HepG2 (cell line): ENCODE data around the gene ZNF586. TPM values are rescaled to one million over a fixed set of nuclear protein-coding genes. Genes with fewer than 3 reads are reported as not detected.

Experiments
- CCDC6 ChIP-seq: sonication (generic); formaldehyde crosslinking; IDR thresholded peaks from 2 replicates; pipeline ENCODE4 v1.8.1; 2022; ENCODE audit warnings: mild to moderate bottlenecking, missing genetic modification reagents, moderate library complexity
- FOSL1 ChIP-seq: sonication (generic); formaldehyde crosslinking; IDR thresholded peaks from 2 replicates; pipeline ENCODE4 v1.9.0; 2021; ENCODE audit warnings: missing genetic modification reagents, borderline replicate concordance
- GTF2F1 ChIP-seq: fragments of 150-350 bp; IDR thresholded peaks from 2 replicates; pipeline ENCODE4 v1.6.1; 2014; ENCODE audit warnings: low read length
- HNRNPK ChIP-seq: fragments of 200-400 bp; formaldehyde crosslinking; IDR thresholded peaks from 2 replicates; pipeline ENCODE4 v1.6.1; 2018; ENCODE audit warnings: low read length, low read depth, moderate library complexity, mild to moderate bottlenecking; ENCODE audit not compliant: poor library complexity, severe bottlenecking
- KDM2A ChIP-seq: sonication (generic); formaldehyde crosslinking; IDR thresholded peaks from 2 replicates; pipeline ENCODE4 v1.4.0; 2020; ENCODE audit warnings: low read depth, missing genetic modification reagents, borderline replicate concordance
- NPAS2 ChIP-seq: sonication (generic); formaldehyde crosslinking; IDR thresholded peaks from 2 replicates; pipeline ENCODE4 v1.8.0; 2022; ENCODE audit warnings: mild to moderate bottlenecking, missing genetic modification reagents, borderline replicate concordance
- ZBTB25 ChIP-seq: IDR thresholded peaks from 2 replicates; pipeline ENCODE4 v1.6.1; 2018; ENCODE audit warnings: missing genetic modification reagents
- ZKSCAN5 ChIP-seq: sonication (generic); formaldehyde crosslinking; IDR thresholded peaks from 2 replicates; pipeline ENCODE4 v1.5.1; 2020; ENCODE audit warnings: mild to moderate bottlenecking, missing genetic modification reagents
- ZNF232 ChIP-seq: sonication (generic); formaldehyde crosslinking; IDR thresholded peaks from 2 replicates; pipeline ENCODE4 v1.4.0; 2020; ENCODE audit warnings: missing genetic modification reagents, borderline replicate concordance
- ZNF264 ChIP-seq: sonication (generic); formaldehyde crosslinking; IDR thresholded peaks from 2 replicates; pipeline ENCODE4 v1.4.0; 2020; ENCODE audit warnings: missing genetic modification reagents
- ZNF296 ChIP-seq: sonication (generic); formaldehyde crosslinking; conservative IDR thresholded peaks from 2 replicates; pipeline ENCODE4 v1.5.0; 2020; ENCODE audit warnings: mild to moderate bottlenecking, missing genetic modification reagents
- ZNF549 ChIP-seq: sonication (generic); formaldehyde crosslinking; IDR thresholded peaks from 2 replicates; pipeline ENCODE4 v1.5.0; 2020; ENCODE audit warnings: missing genetic modification reagents
- ZSCAN21 ChIP-seq: sonication (generic); formaldehyde crosslinking; IDR thresholded peaks from 2 replicates; pipeline ENCODE4 v1.8.0; 2022; ENCODE audit warnings: mild to moderate bottlenecking, missing genetic modification reagents, moderate library complexity, borderline replicate concordance
- polyA plus RNA-seq, 8 experiments: library from polyadenylated mRNA; depleted of rRNA in 3 of 8; stranded (reverse) in 7 of 8; unstranded in 1 of 8; fragments of >200 nt; fragmentation: Illumina TruSeq in 4 of 8; extraction: Trizol in 4 of 8; gene quantifications; 2 replicates each; pipeline versions ENCODE4 v1.2.1 to v1.2.3, GENCODE V29; 2011 to 2016; ENCODE audit warnings: low read depth in 4 of 8, missing spikeins in 1 of 8, mixed read lengths in 1 of 8; ENCODE audit not compliant: insufficient read depth in 1 of 8
- total RNA-seq, 5 experiments: library from RNA; depleted of rRNA; stranded (reverse); fragments of >200 nt; fragmentation: Illumina TruSeq; extraction: Trizol; gene quantifications; 2 replicates each; pipeline ENCODE4 v1.2.3, GENCODE V29; 2016; ENCODE audit warnings: low read depth in 1 of 5
- TF ChIP-seq, protein P1 (sequence below): sonication (generic); formaldehyde crosslinking; IDR thresholded peaks from 2 replicates; pipeline ENCODE4 v1.4.0; 2020; ENCODE audit warnings: missing genetic modification reagents, borderline replicate concordance
- TF ChIP-seq, protein P2 (sequence below): IDR thresholded peaks from 2 replicates; pipeline ENCODE4 v1.6.1; 2016; ENCODE audit warnings: missing compliant biosample characterization, missing genetic modification reagents, borderline replicate concordance
- TF ChIP-seq, protein P3 (sequence below), 2 experiments: sonication (generic) in 1 of 2; formaldehyde crosslinking in 1 of 2; IDR thresholded peaks; 2 replicates each; pipeline versions ENCODE4 v1.4.0 to v1.6.1; 2016 to 2020; ENCODE audit warnings: borderline replicate concordance in 1 of 2, low read depth in 1 of 2, mild to moderate bottlenecking in 1 of 2, missing genetic modification reagents in 1 of 2

The ZNF586 gene
- total and polyA plus RNA-seq, 2 of the 13 experiments (the other 11 are each of a cell fraction or from before 2014, with no cell fraction given): 0.50 to 3.4 TPM

DNA sequence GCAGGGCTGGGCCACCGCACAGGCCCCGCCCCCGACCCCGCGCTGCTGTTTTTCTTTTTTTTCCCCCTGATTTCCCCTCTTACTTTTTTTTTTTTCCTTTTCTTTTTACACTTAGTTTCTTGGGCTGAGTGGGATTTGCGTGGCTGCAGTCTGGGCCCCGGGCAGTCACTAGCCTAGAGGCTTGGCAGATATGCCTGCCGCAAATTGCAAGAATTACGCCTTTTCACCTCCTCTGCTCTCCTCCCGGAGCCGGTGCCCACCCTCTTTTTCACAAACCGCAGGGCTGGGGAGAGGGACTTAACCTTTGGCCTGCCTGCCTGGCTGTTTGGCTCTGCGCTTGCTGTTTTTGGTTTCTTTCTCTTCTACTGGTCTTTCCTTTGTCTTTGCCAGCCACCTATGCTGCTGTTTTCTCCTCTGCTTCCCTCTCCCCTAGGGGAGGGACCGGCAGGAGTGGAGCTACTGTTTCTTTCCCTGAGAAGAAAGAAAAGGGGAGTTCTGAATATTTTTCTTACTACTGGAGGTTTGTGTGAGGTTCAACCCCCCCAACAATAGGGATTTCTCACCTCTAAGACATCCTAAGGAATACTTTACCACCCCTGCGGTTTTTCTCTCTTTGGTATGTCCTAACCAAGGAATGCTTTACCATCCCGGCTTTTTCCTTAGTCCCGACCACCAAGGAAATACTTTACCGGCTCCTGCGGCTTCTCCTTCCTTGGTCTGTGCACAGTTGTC is 34.3 kb downstream of the ZNF586 start (continued):
- TF ChIP-seq, protein P1, sequence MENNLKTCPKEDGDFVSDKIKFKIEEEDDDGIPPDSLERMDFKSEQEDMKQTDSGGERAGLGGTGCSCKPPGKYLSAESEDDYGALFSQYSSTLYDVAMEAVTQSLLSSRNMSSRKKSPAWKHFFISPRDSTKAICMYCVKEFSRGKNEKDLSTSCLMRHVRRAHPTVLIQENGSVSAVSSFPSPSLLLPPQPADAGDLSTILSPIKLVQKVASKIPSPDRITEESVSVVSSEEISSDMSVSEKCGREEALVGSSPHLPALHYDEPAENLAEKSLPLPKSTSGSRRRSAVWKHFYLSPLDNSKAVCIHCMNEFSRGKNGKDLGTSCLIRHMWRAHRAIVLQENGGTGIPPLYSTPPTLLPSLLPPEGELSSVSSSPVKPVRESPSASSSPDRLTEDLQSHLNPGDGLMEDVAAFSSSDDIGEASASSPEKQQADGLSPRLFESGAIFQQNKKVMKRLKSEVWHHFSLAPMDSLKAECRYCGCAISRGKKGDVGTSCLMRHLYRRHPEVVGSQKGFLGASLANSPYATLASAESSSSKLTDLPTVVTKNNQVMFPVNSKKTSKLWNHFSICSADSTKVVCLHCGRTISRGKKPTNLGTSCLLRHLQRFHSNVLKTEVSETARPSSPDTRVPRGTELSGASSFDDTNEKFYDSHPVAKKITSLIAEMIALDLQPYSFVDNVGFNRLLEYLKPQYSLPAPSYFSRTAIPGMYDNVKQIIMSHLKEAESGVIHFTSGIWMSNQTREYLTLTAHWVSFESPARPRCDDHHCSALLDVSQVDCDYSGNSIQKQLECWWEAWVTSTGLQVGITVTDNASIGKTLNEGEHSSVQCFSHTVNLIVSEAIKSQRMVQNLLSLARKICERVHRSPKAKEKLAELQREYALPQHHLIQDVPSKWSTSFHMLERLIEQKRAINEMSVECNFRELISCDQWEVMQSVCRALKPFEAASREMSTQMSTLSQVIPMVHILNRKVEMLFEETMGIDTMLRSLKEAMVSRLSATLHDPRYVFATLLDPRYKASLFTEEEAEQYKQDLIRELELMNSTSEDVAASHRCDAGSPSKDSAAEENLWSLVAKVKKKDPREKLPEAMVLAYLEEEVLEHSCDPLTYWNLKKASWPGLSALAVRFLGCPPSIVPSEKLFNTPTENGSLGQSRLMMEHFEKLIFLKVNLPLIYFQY (CRISPR knock-in tag): no peak
- TF ChIP-seq KDM2A (CRISPR knock-in tag): peak; percentile 52; the same call in 1 of the 2 replicates
- no peak for TF ChIP-seq ZNF549
- no peak for TF ChIP-seq HNRNPK
- TF ChIP-seq, protein P2, sequence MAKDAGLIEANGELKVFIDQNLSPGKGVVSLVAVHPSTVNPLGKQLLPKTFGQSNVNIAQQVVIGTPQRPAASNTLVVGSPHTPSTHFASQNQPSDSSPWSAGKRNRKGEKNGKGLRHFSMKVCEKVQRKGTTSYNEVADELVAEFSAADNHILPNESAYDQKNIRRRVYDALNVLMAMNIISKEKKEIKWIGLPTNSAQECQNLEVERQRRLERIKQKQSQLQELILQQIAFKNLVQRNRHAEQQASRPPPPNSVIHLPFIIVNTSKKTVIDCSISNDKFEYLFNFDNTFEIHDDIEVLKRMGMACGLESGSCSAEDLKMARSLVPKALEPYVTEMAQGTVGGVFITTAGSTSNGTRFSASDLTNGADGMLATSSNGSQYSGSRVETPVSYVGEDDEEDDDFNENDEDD (CRISPR knock-in tag): no peak
- TF ChIP-seq ZNF296 (CRISPR knock-in tag): no peak
- no peak for TF ChIP-seq CCDC6 (CRISPR knock-in tag)
- TF ChIP-seq ZBTB25: no peak
- TF ChIP-seq ZKSCAN5: peak; percentile 81; the same call in 1 of the 2 replicates
- TF ChIP-seq ZNF264 (CRISPR knock-in tag): no peak
- no peak for TF ChIP-seq ZSCAN21 (CRISPR knock-in tag)
- no peak for TF ChIP-seq NPAS2 (CRISPR knock-in tag)
- TF ChIP-seq GTF2F1: no peak
- TF ChIP-seq, protein P3, sequence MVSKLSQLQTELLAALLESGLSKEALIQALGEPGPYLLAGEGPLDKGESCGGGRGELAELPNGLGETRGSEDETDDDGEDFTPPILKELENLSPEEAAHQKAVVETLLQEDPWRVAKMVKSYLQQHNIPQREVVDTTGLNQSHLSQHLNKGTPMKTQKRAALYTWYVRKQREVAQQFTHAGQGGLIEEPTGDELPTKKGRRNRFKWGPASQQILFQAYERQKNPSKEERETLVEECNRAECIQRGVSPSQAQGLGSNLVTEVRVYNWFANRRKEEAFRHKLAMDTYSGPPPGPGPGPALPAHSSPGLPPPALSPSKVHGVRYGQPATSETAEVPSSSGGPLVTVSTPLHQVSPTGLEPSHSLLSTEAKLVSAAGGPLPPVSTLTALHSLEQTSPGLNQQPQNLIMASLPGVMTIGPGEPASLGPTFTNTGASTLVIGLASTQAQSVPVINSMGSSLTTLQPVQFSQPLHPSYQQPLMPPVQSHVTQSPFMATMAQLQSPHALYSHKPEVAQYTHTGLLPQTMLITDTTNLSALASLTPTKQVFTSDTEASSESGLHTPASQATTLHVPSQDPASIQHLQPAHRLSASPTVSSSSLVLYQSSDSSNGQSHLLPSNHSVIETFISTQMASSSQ (IDR thresholded peaks at IDR 0.05; ENCODE audit: low read depth): no peak
- TF ChIP-seq, protein P3 (CRISPR knock-in tag; IDR thresholded peaks at IDR 0.05; ENCODE audit: borderline replicate concordance): no peak
- no peak for TF ChIP-seq FOSL1
- TF ChIP-seq ZNF232 (CRISPR knock-in tag): no peak
